ENCODE results near the gene KIF26B. TPM values are rescaled to one million over a fixed set of nuclear protein-coding genes. Genes with fewer than 3 reads are reported as not detected.

The KIF26B gene
- total RNA-seq, 4 donors from 2014 or later, result 0.20 to 0.79 (median 0.41) TPM; not detected in 1

DNA sequence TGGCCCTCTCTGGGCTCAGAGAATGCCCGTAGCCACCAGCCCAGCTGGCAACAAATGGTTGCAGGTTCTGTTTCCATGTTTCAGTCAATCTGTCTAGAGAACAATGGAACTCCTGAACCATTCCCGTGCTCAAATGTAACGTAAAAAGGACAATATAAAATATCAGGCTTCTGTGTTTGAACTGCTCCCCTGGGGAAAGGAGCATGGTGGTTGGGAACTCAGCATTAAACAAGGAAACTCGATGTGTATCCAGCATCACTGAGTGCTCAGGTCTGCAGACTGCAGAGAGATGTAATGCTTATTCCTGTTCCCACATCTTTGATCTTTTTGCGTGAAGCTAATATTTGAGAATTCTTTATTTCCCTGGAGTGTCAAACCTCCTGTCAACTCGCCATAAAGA lies 326.5 kb downstream of the KIF26B start:
- intact Hi-C loops (cut with DNase I; ENCODE audit: low total_unique reads), result no loop called here
- Histone ChIP-seq H3K9me3 (no peaks in the 10 kb centered on the region), H3K4me1 (no peaks in the 10 kb centered on the region), H3K27me3 (no peaks in the 10 kb centered on the region), H3K36me3 (no peaks in the 10 kb centered on the region), H3K4me3 (no peak overlapping the region), H3K27ac (no peak overlapping the region)
- in situ Hi-C loops (cut with MboI; ENCODE audit: low pct_ligation_motif_present in 1 of 4, low pct_unique_long_range_greater_than_20kb in 1 of 4, low sequenced_read_pairs in 3 of 4), result no loop called here
- DNase-seq, result no peak
- WGBS, 2 donors (ENCODE audit: low coverage in 1 of 2), result 60 to 62% methylated on average over 5 to 6 of the region's 6 CpGs
- no peak for TF ChIP-seq CTCF (IDR thresholded peaks at IDR 0.05)
- no peak for TF ChIP-seq POLR2A (IDR thresholded peaks at IDR 0.05)
- TF ChIP-seq POLR2AphosphoS5 (IDR thresholded peaks at IDR 0.05), result no peak
- no peak for TF ChIP-seq EP300 (IDR thresholded peaks at IDR 0.05; ENCODE audit: low read depth)

DNA sequence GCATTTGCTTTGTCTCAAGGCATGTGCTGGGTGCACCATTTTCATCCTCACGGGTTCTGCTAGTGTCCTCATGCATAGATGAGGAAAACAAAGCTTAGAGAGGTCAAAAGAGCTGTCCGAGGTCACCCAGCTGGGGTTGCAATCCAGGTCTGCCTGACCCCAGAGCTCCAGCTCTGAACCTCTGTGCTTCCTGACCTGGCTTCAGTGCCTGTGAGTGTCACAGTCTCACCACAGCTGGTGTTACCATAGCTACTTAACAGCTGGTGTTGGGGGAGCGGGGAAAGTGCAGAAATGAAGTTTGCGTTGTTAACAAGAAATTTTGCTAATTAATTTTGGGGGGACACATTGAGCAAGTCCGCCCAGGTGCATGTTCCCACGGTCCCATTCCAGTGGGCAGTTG lies 328.5 kb downstream of the KIF26B start:
- 78 to 90% methylated on average over 2 to 6 of the region's 6 CpGs for WGBS, 2 donors (ENCODE audit: low coverage in 1 of 2)
- in situ Hi-C loops (cut with MboI; ENCODE audit: low pct_ligation_motif_present in 1 of 4, low pct_unique_long_range_greater_than_20kb in 1 of 4, low sequenced_read_pairs in 3 of 4), result no loop called here
- H3K4me3 ChIP-seq, result no peak overlapping the region
- no peaks in the 10 kb centered on the region for H3K9me3 ChIP-seq
- intact Hi-C loops (cut with DNase I; ENCODE audit: low total_unique reads), result no loop called here
- no peaks in the 10 kb centered on the region for H3K36me3 ChIP-seq
- no peak for DNase-seq
- TF ChIP-seq POLR2AphosphoS5 (IDR thresholded peaks at IDR 0.05) (no peak), EP300 (IDR thresholded peaks at IDR 0.05; ENCODE audit: low read depth) (no peak), CTCF (IDR thresholded peaks at IDR 0.05) (no peak), POLR2A (IDR thresholded peaks at IDR 0.05) (no peak)
- no peaks in the 10 kb centered on the region for H3K27me3 ChIP-seq
- no peak overlapping the region for H3K27ac ChIP-seq
- no peaks in the 10 kb centered on the region for H3K4me1 ChIP-seq

DNA sequence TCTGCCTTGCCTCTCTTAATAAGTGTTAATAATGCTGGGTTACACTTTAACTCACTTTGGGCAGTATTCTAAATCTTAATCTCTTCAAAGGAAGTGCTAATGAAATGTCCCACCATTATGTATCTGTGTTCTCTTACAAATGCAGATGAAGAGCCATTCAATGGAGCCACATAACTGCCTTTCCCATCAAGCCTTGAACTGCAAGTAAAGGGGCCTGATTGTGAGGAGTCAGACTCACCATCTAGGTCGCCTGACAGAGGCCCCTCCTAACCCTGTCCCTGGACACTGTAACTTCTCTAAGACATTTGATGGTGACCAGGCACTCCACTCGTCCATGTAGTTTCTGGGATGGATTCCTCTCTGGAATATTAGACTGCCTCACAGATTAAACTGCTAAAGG lies 329.4 kb downstream of the KIF26B start:
- in situ Hi-C loops (cut with MboI; ENCODE audit: low pct_ligation_motif_present in 1 of 4, low pct_unique_long_range_greater_than_20kb in 1 of 4, low sequenced_read_pairs in 3 of 4), result no loop called here
- no peak for TF ChIP-seq POLR2A (IDR thresholded peaks at IDR 0.05)
- TF ChIP-seq CTCF (IDR thresholded peaks at IDR 0.05), result no peak
- TF ChIP-seq EP300 (IDR thresholded peaks at IDR 0.05; ENCODE audit: low read depth), result no peak
- no peak for TF ChIP-seq POLR2AphosphoS5 (IDR thresholded peaks at IDR 0.05)
- no peaks in the 10 kb centered on the region for H3K36me3 ChIP-seq
- no peak for DNase-seq
- H3K9me3 ChIP-seq, result no peaks in the 10 kb centered on the region
- H3K4me3 ChIP-seq, result no peak overlapping the region
- no peaks in the 10 kb centered on the region for H3K27me3 ChIP-seq
- H3K4me1 ChIP-seq, result no peaks in the 10 kb centered on the region
- WGBS, 2 donors (ENCODE audit: low coverage in 1 of 2), result 50 to 69% methylated on average over 1 to 2 of the region's 2 CpGs
- intact Hi-C loops (cut with DNase I; ENCODE audit: low total_unique reads), result no loop called here
- H3K27ac ChIP-seq, result no peak overlapping the region

DNA sequence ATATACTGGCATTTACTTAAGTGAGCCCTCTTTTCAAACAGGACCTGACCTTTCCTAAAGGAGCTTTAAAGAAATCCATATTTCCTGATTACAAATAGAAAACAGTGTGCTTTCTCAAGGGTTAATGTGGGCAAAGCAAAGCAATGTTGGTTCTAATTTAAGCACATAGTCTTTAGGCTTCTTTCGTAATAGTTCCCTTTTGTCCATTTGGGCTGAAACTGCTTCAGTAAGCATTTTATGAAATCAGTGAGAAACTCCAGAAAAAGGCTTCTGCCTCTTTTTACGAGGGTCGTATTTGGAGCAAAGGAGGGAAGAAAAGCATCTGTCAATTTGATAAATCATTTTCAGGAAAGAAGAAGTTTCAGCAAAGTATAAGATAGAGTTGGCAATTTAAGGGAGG lies 331.2 kb downstream of the KIF26B start:
- no peaks in the 10 kb centered on the region for H3K27me3 ChIP-seq
- no peak for DNase-seq
- no peak overlapping the region for H3K4me3 ChIP-seq
- TF ChIP-seq POLR2A (IDR thresholded peaks at IDR 0.05) (no peak), EP300 (IDR thresholded peaks at IDR 0.05; ENCODE audit: low read depth) (no peak), POLR2AphosphoS5 (IDR thresholded peaks at IDR 0.05) (no peak), CTCF (IDR thresholded peaks at IDR 0.05) (no peak)
- intact Hi-C loops (cut with DNase I; ENCODE audit: low total_unique reads), result no loop called here
- WGBS, 2 donors (ENCODE audit: low coverage in 1 of 2), result 59 to 62% methylated on average over 3 of the region's 3 CpGs
- no peaks in the 10 kb centered on the region for H3K36me3 ChIP-seq
- H3K27ac ChIP-seq, result no peak overlapping the region
- no peaks in the 10 kb centered on the region for H3K4me1 ChIP-seq
- no peaks in the 10 kb centered on the region for H3K9me3 ChIP-seq
- in situ Hi-C loops (cut with MboI; ENCODE audit: low pct_ligation_motif_present in 1 of 4, low pct_unique_long_range_greater_than_20kb in 1 of 4, low sequenced_read_pairs in 3 of 4), result no loop called here

Data from transverse colon (tissue), 4 donors.